CD1c-positive myeloid dendritic cell (primary cell): ENCODE results near the gene ZNF677.
"Not testable (repeated sequence)": the region's sequence is repeated elsewhere in the genome, so short reads cannot be mapped to it uniquely, and the experiment has no call there.

Source experiments
- DNase-seq: peaks from one replicate; pipeline ENCODE4 v3.0.0-alpha.2; 2016; ENCODE audit errors: extremely low spot score

The ZNF677 gene

DNA sequence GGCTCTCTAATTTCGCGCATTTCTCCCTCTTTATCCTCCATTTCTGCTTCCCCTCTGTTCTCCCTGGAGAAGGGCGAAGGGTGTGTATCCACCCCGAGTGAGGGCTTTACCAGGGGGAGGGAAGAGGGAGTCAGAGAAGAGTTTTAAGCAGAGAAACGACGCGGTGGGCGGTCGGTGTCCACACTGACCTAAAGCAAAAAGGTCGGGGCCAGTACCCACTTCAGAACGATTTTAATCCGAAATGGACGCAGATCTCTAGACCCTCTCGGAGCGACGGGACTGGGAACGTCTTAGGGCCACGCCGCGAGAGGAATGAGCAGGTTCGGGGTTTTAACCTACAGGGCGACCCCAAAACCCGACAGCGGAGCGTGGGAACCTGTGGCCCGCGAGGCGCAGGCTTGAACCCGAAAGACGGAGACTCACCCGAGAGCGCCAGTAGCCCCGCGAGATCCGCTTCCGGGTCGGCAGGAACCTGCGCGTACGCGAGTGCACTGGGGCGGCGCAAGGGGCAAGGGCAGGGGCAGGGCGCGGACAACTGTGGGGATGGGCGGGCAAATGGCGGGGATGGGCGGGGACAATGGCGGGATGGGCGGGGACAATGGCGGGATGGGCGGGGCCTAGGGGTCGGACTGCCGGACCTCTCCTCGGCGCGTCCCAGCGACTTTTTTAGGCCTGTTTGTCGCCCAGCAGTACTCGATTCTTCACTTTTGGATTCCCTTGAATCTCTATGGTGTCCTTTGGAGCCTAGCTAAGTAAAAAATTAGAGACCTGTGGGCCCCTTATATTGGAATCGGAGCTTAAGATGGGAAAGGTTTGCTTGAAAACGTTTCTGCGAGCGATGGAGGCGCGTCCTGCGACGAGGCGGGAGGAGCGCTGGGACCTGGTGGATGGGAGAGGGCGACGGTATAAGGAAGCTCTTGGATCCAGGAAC is at the start of gene ZNF677:
ZNF677 (minus strand) TSS at position 463 of the 931 bp plus-strand sequence. CDS start 3,323 bp downstream, outside the sequence.
- peak; percentile 86 for DNase-seq

DNA sequence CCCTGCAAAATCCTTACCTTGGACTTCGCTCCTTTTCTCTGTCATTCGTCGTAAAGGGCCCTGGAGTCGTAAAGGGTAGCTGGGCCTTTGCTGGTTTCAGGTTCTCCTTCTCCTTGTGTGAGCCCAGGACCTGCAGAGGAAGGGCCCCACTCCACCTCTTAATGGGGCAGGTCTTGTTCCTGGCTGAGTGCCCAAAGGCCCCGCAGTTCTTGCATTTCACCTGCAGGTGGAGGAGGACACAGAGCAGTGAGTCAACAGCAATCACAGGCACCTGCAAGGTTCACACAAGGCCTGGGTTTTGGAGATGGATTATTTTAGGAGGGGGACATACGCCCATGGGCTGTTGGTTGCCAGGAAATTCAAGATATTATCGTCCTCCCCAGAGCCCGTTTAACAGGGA is 46.7 kb upstream of the ZNF677 start:
- not testable (repeated sequence) for DNase-seq

DNA sequence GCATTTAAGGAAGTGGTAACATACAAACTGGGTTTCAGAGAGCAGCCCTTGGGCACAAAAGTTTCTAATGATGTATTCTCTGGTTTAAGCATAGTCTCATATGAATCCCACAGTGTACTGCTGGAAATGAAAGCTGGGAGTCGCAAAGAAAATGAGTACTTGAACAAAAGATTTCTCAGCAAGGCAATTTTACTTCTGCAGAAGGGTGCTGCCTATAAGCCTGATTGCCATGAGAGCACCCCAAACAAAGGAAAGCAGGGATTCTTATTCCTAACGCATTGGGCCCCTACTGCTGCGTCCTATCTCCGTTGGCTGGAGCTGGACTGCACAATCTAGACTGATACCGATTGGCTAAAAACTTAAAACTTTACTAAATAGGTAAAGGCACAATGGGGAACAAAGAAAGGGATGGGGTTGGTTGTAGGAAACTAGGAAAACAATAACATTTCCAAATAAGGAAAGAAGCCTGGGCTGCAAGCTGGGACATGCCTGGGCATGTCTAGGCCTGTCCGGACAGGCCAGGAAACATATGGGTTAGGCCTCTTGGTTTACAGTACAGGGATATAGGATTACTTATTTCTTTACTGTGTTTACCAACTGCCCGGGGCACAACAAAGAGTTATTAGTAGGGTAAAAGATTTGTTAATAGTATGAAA is 40.2 kb upstream of the ZNF677 start:
- no peak for DNase-seq

DNA sequence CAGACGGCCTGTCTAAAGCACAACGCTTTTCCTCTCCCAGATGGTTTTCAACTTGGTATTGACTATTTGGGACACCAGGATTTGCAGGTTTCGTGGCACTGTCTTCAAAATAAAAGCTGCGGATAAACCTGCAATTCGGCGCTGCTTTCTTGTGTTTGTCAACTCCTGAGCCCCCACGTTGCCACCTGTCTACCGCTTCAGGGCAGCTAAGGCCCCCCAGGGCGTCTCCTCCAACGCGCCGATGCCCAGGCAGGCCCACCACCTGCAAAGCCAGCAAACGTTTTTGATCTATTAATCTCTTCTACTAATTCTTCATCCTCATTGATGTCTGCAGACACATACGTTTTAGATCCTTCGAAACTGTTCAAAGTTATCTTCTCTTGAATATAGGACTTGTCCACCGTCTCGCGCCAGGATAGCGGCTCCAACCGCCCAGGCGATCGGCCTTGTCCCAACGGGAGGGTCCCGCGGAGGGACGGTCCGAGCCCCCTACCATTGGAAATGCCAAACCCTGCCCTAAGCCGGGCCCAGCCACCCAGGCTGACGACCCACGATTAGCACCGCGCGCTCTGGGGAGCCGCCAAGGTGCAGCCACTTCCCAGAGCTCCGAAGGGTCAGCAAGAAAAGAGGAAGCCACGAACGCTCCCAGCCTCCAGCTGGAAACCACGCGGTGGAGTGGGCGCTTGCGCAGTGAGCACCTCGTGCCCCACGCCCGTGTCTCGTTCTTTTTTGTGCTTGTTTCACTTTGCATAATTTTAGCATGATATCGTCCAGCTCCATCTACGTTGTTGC is 36.3 kb upstream of the ZNF677 start:
- no peak for DNase-seq

DNA sequence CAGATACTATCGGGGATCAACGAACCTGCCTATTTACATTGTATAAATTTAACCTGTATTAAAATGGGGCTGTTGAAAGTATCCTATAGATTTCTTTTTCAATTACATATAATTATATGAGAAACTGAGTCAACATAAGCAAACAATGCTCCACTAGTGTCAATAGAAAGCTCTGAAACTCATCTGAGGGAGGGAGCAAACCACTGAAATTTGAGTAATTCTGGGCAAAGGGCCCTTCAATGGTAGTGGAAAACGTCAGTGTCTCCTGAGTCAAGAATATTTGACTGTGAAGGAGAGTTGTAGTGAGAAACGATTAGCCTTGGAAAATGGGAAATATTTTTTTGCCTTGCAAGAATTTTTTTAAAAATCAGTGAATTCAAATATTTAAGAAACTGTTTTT is 30.4 kb upstream of the ZNF677 start:
- no peak for DNase-seq

DNA sequence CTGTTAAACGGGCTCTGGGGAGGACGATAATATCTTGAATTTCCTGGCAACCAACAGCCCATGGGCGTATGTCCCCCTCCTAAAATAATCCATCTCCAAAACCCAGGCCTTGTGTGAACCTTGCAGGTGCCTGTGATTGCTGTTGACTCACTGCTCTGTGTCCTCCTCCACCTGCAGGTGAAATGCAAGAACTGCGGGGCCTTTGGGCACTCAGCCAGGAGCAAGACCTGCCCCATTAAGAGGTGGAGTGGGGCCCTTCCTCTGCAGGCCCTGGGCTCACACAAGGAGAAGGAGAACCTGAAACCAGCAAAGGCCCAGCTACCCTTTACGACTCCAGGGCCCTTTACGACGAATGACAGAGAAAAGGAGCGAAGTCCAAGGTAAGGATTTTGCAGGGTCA is 27.3 kb upstream of the ZNF677 start:
- DNase-seq: not testable (repeated sequence)

DNA sequence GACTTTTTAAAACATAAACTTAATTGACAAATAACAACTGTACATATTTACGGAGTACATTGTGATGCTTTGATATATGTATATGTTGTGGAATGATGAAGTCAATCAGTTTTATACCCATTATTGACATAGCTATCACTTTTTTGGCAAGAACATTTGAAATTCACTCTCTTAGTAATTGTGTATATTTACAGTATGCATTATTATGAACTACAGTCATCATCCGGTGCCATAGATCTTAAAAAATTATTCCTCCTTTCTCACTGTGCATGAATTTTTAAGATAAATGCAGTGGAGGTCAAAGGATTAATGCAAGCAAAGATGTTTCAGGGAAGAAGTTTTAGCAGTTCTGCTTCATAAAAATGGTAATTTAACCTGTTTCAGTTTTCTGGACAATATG is 20.8 kb upstream of the ZNF677 start:
- no peak for DNase-seq

DNA sequence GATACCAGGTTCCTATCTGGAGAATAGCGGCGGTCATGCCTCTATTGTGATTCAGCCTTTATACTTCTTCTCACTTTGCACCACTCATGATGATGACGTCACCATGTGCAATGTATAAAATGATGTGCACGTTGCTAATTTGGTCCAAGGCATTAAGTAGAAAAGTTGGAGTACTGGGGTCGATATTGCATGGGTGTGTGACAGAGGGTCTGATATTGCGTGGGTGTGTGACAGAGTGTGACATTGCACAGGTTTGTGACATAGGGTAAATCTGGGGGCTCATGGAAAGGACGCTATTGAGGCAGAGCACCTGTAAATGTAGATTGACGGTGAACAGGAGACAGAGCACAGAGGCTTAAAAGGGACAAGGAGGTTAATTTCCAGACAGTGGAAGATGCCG is 17.4 kb upstream of the ZNF677 start:
- DNase-seq: no peak

DNA sequence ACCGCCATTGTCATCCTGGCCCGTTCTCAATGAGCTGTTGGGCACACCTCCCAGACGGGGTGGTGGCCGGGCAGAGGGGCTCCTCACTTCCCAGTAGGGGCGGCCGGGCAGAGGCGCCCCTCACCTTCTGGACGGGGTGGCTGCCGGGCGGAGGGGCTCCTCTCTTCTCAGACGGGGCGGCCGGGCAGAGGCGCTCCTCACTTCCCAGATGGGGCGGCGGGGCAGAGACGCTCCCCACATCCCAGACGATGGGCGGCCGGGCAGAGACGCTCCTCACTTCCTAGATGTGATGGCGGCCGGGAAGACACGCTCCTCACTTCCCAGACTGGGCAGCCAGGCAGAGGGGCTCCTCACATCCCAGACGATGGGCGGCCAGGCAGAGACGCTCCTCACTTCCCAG is 15.2 kb upstream of the ZNF677 start:
- DNase-seq: not testable (repeated sequence)

DNA sequence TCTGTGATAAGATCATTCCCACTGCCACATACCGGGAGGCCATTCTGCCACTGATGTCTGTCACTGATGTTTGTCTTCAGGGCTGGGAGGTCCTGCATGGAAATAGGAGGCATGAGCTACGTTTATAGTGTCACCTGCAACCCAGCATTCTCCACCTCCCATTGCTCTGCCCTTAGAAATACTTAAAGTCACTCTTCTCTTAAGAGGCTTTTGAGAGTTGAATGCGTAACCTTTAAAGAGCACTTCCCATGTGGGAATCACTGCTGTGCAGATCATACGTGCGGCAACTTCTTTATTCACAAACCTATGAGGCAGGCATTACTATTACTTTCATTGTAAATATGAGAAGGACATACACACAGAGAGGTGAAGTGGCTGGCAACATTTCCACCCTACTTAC is 12.9 kb upstream of the ZNF677 start, which contains the start of gene VN1R4:
VN1R4 (minus strand) TSS at position 101 of the 400 bp plus-strand sequence; CDS start at position 43, 58 bp downstream.
- DNase-seq: not testable (repeated sequence)

DNA sequence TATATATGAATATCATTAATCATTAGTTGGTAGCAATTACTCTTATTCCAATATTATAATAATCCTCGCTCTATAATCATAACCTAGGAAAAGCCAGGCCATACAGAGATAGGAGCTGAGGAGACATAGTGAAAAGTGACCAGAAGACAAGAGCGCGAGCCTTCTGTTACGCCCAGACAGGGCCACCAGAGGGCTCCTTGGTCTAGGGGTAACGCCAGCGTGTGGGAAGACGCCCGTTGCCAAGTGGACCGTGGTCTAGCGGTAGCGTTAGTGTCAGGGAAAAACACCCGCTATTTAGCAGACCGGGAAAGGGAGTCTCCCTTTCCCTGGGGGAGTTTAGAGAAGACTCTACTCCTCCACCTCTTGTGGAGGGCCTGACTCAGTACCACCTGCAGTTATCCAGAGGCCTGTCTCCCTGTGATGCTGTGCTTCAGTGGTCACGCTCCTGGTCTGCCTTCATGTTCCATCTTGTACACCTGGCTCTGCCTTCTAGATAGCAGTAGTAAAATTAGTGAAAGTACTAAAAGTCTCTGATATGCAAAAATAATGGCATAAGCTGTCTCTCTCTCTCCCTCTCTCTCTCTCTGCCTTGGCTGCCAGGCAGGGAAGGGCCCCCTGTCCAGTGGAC is 3.2 kb upstream of the ZNF677 start, which contains the start of gene VN1R2:
VN1R2 (plus strand) TSS at position 578 of the 628 bp plus-strand sequence. CDS start 84 bp downstream, outside the sequence.
- not testable (repeated sequence) for DNase-seq

DNA sequence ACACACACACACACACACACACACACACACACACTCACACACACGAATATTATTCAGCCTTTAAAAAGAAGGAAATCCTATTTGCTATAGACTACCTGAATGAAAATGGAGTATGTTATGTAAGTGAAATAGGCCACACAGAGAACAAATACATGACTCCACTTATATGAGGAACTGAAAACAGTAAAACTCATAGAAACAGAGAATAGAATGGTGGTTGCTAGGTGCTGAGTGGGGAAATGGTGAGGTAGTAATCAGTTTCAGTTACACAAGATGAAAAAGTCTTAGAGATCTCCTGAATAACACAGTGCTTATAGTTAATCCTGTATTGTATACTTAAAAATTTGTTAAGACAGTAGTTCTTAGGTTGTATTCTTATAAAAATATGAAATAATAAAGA is 8.2 kb downstream of the ZNF677 start:
- DNase-seq: peak; percentile 8

DNA sequence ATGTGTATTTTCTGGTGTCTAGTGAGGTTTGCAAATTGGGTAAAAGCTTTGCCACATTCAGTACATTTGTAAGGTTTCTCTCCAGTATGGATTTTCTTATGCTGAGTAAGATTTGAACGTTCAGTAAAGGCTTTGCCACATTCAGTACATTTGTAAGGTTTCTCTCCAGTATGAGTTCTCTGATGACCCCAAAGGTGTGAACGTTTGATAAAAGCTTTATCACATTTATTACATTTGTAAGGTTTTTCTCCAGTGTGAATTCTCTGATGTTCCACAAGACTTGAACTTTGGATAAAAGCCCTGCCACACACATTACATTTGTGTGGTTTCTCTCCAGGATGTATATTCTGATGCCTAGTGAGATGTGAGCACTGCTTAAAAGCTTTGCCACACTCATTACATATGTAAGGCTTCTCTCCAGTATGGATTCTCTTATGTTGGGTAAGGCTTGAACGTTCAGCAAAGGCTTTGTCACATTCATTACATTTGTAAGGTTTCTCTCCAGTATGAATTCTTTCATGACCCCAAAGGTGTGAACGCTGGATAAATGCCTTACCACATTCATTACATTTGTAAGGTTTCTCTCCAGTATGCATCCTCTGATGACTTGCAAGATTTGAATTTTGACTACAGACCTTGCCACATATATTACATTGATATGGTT is 17.4 kb downstream of the ZNF677 start:
- DNase-seq: no peak

DNA sequence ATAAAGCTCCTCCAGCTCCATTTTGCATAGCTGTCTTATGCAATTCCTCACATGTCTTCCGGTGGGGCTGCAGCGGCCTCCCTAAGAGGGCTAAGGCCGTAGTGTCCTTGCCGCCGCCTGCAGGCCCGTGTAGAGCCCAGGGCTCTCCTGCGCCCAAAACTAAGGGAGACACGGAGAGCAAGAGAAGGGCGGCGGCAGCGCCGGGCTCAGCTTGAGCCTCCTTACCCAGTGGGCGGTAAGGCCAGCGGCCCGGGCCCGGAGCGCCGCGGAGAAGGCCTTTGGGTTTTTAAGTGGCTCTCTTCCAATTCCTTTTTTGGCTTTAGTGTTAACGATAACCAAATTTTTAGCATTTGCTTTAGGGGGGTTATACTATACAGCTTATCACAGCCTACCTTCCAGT is 30.1 kb downstream of the ZNF677 start:
- no peak for DNase-seq

DNA sequence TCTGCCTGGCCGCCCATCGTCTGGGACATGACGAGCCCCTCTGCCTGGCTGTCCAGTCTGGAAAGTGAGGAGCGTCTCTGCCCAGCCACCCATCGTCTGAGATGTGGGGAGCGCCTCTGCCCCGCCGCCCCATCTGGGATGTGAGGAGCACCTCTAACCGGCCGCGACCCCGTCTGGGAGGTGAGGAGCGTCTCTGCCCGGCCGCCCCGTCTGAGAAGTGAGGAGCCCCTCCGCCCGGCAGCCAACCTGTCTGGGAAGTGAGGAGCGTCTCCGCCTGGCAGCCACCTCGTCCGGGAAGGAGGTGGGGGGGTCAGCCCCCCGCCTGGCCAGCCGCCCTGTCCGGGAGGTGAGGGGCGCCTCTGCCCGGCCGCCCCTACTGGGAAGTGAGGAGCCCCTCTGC is 32.0 kb downstream of the ZNF677 start:
- DNase-seq: not testable (repeated sequence)

DNA sequence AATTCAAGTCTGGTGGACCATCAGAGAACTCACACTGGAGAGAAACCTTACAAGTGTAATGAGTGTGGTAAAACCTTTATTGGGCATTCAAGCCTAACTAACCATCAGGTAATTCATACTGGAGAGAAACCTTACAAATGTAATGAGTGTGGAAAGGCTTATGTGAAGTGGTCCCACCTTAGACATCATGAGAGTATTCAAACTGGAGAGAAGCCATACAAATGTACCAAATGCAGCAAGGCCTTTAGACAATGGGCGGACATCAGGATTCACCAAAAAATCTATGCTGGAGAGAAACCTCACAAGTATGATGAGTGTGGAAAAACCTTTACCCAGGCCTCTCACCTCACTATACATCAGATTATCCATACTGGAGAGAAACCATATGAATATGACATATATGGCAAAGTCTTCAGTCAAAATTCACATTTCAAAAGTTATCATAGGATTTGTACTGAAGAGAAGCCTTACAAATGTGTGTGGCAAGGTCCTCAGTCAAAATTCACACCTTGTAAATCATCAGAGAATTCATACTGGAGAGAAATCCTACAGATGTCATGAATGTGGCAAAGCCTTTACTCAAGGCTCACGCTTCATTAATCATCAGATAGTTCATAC is 41.9 kb downstream of the ZNF677 start:
- DNase-seq: no peak

DNA sequence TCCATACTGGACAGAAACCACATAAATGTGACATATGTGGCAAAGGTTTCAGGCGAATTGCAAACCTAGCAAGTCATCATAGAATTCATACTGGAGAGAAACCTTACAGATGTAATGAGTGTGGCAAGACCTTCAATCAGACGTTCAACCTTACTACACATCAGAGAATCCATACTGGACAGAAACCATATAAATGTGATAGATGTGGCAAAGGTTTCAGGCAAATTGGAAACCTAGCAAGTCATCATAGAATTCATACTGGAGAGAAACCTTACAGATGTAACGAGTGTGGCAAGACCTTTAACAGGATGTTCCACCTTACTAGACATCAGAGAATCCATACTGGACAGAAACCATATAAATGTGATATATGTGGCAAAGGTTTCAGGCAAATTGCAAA is 43.1 kb downstream of the ZNF677 start:
- not testable (repeated sequence) for DNase-seq

DNA sequence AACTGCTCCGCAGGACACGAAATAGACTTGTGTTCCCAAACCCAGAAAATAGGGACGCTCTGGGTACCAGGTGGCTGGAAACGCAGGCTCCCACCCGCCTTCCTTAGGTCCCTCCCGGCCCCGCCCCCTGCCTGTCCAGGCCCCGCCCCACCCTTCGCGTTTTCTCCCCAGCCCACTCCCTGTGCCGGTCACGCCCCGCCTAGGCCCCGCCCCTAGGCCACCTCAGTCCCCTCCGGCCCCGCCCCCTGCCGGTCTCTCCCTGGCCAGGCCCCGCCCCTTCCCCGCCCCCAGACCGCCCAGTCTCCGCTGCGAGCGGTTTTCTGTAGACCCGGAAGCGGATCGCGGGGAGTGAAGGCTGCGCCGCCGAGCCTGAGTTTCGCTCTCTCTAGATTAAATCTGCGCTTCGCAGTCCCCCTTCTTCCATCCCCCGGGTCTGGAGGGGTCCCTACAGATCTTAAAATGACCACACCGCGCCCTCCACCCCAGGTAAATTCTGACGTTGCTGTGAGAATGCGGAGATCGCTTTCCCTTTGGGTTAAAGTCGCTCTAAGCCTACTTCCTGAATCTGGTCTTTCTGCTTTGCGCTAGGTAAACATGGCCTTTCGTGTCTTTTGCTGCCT is 57.8 kb downstream of the ZNF677 start:
- DNase-seq: peak; percentile 98

DNA sequence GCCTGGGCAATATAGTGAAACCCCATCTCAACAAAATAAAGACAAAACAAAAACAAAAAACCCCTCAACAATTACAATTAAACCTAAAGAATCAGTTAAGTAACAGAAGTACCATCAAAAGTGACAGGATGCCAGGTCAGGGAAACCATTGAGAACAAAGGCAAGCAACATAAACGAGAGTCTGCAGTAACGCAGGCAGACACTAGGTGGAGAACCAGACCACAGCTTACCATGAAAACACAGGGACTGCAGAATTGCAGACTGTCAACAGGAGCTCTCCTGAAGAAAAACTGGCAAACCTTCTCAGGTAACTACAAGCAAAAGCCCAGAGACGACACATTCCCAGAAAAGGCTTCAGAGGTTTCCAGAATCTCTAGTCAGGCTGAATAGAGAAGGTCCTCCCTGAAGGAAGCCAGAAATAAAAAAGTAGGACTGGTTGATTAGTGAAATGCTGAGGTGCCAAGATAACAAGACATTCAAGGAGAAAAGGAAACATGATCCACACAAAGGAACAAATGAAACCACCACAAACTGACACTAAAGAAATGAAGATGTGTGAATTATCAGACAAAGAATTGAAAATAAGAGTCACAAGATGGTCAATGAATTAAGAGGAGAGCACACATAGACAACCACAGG is 59.3 kb downstream of the ZNF677 start:
- DNase-seq: peak; percentile 81
